HEK293T (cell line): Measurements from ENCODE around the gene GALNT2.

Source experiments
- ARNT ChIP-seq: fragments of 450-650 bp; IDR thresholded peaks from 2 replicates; pipeline ENCODE4 v1.6.1; 2017; ENCODE audit warnings: mild to moderate bottlenecking
- BHLHE40 ChIP-seq: fragments of 450-650 bp; IDR thresholded peaks from 2 replicates; pipeline ENCODE4 v1.6.1; 2016; ENCODE audit warnings: mild to moderate bottlenecking, moderate library complexity, borderline replicate concordance
- ELF4 ChIP-seq: fragments of 450-650 bp; IDR thresholded peaks from 2 replicates; pipeline ENCODE4 v1.6.1; 2017; ENCODE audit warnings: antibody characterized with exemption
- FOXA1 ChIP-seq: fragments of 450-650 bp; IDR thresholded peaks from 2 replicates; pipeline ENCODE4 v1.6.1; 2016; ENCODE audit warnings: mild to moderate bottlenecking
- FOXK2 ChIP-seq: fragments of 450-650 bp; IDR thresholded peaks from 2 replicates; pipeline ENCODE4 v1.6.1; 2016; ENCODE audit warnings: mild to moderate bottlenecking
- FOXM1 ChIP-seq: fragments of 450-650 bp; IDR thresholded peaks from 2 replicates; pipeline ENCODE4 v1.6.1; 2017; ENCODE audit warnings: mild to moderate bottlenecking, borderline replicate concordance
- HDGF ChIP-seq: fragments of 450-650 bp; IDR thresholded peaks from 2 replicates; pipeline ENCODE4 v1.6.1; 2017; ENCODE audit warnings: antibody characterized with exemption, borderline replicate concordance
- L3MBTL2 ChIP-seq: fragments of 450-650 bp; conservative IDR thresholded peaks from 2 replicates; pipeline ENCODE4 v1.6.1; 2016; ENCODE audit warnings: mild to moderate bottlenecking
- LEF1 ChIP-seq: fragments of 450-650 bp; IDR thresholded peaks from 2 replicates; pipeline ENCODE4 v1.6.1; 2017; ENCODE audit warnings: mild to moderate bottlenecking, borderline replicate concordance
- PKNOX1 ChIP-seq: fragments of 450-650 bp; IDR thresholded peaks from 2 replicates; pipeline ENCODE4 v1.6.1; 2016
- SP1 ChIP-seq: fragments of 450-650 bp; IDR thresholded peaks from 2 replicates; pipeline ENCODE4 v1.6.1; 2017
- SUZ12 ChIP-seq: fragments of 450-650 bp; IDR thresholded peaks from 2 replicates; pipeline ENCODE4 v1.6.1; 2016; ENCODE audit warnings: mild to moderate bottlenecking
- TARDBP ChIP-seq: fragments of 450-650 bp; IDR thresholded peaks from 2 replicates; pipeline ENCODE4 v1.6.1; 2016
- ZNF384 ChIP-seq: fragments of 450-650 bp; IDR thresholded peaks from 2 replicates; pipeline ENCODE4 v1.6.1; 2016

- TF ChIP-seq L3MBTL2 (no peak), FOXA1 (no peak), SUZ12 (no peak), ELF4 (no peak), SP1 (no peak), HDGF (no peak), BHLHE40 (no peak), FOXM1 (no peak), ARNT (no peak), LEF1 (no peak), FOXK2 (no peak), ZNF384 (no peak), PKNOX1 (no peak), TARDBP (no peak)
Measured at GRCh38 chr1:230314142-230314470, 247.1 kb downstream of the GALNT2 start.
